Measurements from ENCODE around the gene NRG2.
A peak's percentile ranks its signal among the peaks of the same experiment; 100 is the strongest.

DNA sequence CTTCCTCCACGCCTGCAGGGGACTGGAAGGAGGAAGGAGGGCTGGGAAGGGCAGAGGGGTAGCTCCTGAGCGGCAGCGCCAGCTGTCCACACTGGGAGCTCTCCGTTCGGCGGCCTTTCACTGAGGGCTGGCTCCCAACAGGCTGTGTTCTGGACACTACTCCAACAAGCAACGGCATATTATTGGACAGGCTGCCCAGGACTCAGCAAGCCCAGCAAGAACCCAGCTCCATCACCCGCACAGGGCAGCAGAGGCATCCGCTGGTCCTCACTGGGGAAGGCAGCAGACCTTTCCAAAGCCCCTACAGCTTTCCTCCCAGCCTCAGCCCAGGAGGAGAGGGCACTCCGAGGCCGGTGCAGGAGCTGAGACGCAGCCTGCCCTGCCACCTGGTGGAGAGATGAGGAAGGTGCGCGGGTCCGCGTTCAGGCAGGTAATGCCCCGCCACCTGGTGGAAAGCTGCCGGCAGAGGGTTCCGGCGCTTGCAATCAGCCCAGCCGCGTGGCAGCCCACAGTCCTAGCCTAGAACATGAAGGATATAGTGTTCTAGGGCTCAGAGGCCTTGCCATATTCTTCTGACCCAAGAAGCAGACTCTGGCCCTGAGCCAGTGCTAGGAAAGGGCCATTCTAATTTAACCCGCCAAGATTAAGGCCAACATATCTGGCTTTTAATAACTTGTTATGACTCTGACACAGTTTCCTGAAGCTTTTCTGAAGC is 74.4 kb downstream of the NRG2 start:
- peak; percentile 96 to 100 (median 100) for TF ChIP-seq CTCF (IDR thresholded peaks at IDR 0.05)
- TF ChIP-seq POLR2A (IDR thresholded peaks at IDR 0.05), result peak; percentile 50

Data from ovary (tissue), 3 donors.